ENCODE measurements around the gene RPS15.

Gene RPS15

GRCh38 chr19:1456121-1456900 is 18.1 kb downstream of the RPS15 start:
- H3K79me2 ChIP-seq (ENCODE audit: control insufficient read depth, low read length), result no peaks in the 10 kb centered on the region
- TF ChIP-seq EZH2phosphoT487 (IDR thresholded peaks at IDR 0.05; ENCODE audit: borderline replicate concordance, low read length) (no peak), CTCF (IDR thresholded peaks at IDR 0.05; ENCODE audit: low read depth, low read length, poor library complexity, severe bottlenecking) (no peak)
- H3K27me3 ChIP-seq (ENCODE audit: control insufficient read depth, low read length), result peaks cover 2% of the 10 kb centered on the region; the same call in 1 of the 2 replicates
- no peaks in the 10 kb centered on the region for H3K9me2 ChIP-seq (replicated peaks; ENCODE audit: control insufficient read depth, low read length)
- peak overlapping the region; percentile 65 for H3K4me2 ChIP-seq (ENCODE audit: low read length)
- H3K9me3 ChIP-seq (ENCODE audit: control insufficient read depth, insufficient read depth, low read length), result no peaks in the 10 kb centered on the region
- no peaks in the 10 kb centered on the region for H3K36me3 ChIP-seq (ENCODE audit: control insufficient read depth, low read length)
- peaks cover 4% of the 10 kb centered on the region for H4K20me1 ChIP-seq (ENCODE audit: control insufficient read depth, insufficient read depth, low read depth, low read length)
- H3F3A ChIP-seq (ENCODE audit: control insufficient read depth, insufficient read depth), result peaks cover 8% of the 10 kb centered on the region; the same call in 1 of the 2 replicates
- H3K4me1 ChIP-seq (ENCODE audit: control insufficient read depth, low read length), result peaks cover 27% of the 10 kb centered on the region
- H3K4me3 ChIP-seq (ENCODE audit: low read length), result peak overlapping the region; percentile 47; the same call in 1 of the 2 replicates
- H3K27ac ChIP-seq (ENCODE audit: low read depth, low read length), result no peak overlapping the region

GRCh38 chr19:1457031-1457739 is 19.0 kb downstream of the RPS15 start:
- Histone ChIP-seq H3K27ac (ENCODE audit: low read depth, low read length) (no peak overlapping the region), H3K9me3 (ENCODE audit: control insufficient read depth, insufficient read depth, low read length) (no peaks in the 10 kb centered on the region), H3K4me1 (ENCODE audit: control insufficient read depth, low read length) (peaks cover 27% of the 10 kb centered on the region), H3K9me2 (replicated peaks; ENCODE audit: control insufficient read depth, low read length) (no peaks in the 10 kb centered on the region), H3K4me3 (ENCODE audit: low read length) (no peak overlapping the region), H3K79me2 (ENCODE audit: control insufficient read depth, low read length) (no peaks in the 10 kb centered on the region), H3K4me2 (ENCODE audit: low read length) (no peak overlapping the region), H3F3A (ENCODE audit: control insufficient read depth, insufficient read depth) (peaks cover 8% of the 10 kb centered on the region; the same call in 1 of the 2 replicates), H4K20me1 (ENCODE audit: control insufficient read depth, insufficient read depth, low read depth, low read length) (peaks cover 4% of the 10 kb centered on the region), H3K36me3 (ENCODE audit: control insufficient read depth, low read length) (no peaks in the 10 kb centered on the region), H3K27me3 (ENCODE audit: control insufficient read depth, low read length) (no peaks in the 10 kb centered on the region)
- no peak for TF ChIP-seq CTCF (IDR thresholded peaks at IDR 0.05; ENCODE audit: low read depth, low read length, poor library complexity, severe bottlenecking)
- TF ChIP-seq EZH2phosphoT487 (IDR thresholded peaks at IDR 0.05; ENCODE audit: borderline replicate concordance, low read length), result no peak

GRCh38 chr19:1457892-1458291 is 19.7 kb downstream of the RPS15 start:
- Histone ChIP-seq H3K27me3 (ENCODE audit: control insufficient read depth, low read length) (no peaks in the 10 kb centered on the region), H3K4me3 (ENCODE audit: low read length) (no peak overlapping the region), H3K79me2 (ENCODE audit: control insufficient read depth, low read length) (no peaks in the 10 kb centered on the region), H4K20me1 (ENCODE audit: control insufficient read depth, insufficient read depth, low read depth, low read length) (peaks cover 4% of the 10 kb centered on the region), H3K4me1 (ENCODE audit: control insufficient read depth, low read length) (peaks cover 27% of the 10 kb centered on the region), H3K27ac (ENCODE audit: low read depth, low read length) (no peak overlapping the region), H3K9me2 (replicated peaks; ENCODE audit: control insufficient read depth, low read length) (no peaks in the 10 kb centered on the region), H3K9me3 (ENCODE audit: control insufficient read depth, insufficient read depth, low read length) (no peaks in the 10 kb centered on the region), H3K36me3 (ENCODE audit: control insufficient read depth, low read length) (no peaks in the 10 kb centered on the region), H3K4me2 (ENCODE audit: low read length) (no peak overlapping the region), H3F3A (ENCODE audit: control insufficient read depth, insufficient read depth) (peaks cover 8% of the 10 kb centered on the region; the same call in 1 of the 2 replicates)
- TF ChIP-seq EZH2phosphoT487 (IDR thresholded peaks at IDR 0.05; ENCODE audit: borderline replicate concordance, low read length) (no peak), CTCF (IDR thresholded peaks at IDR 0.05; ENCODE audit: low read depth, low read length, poor library complexity, severe bottlenecking) (no peak)

All from DOHH2 (cell line).